A673 (cell line): ENCODE results near the gene DPYD.

Experiments
- EZH2 ChIP-seq: fragments of 200-600 bp; sonication (generic); IDR thresholded peaks from 2 replicates; pipeline ENCODE4 v1.6.1; 2017; ENCODE audit warnings: borderline replicate concordance, low read depth, mild to moderate bottlenecking, mixed read lengths, antibody characterized with exemption, low read length; ENCODE audit not compliant: poor library complexity, severe bottlenecking
- TF ChIP-seq, protein P1 (sequence below): fragments of 300-800, 200-600 bp; sonication (generic); conservative IDR thresholded peaks from 2 replicates; pipeline ENCODE4 v1.5.1; 2017; ENCODE audit warnings: low read depth, mild to moderate bottlenecking, antibody characterized with exemption, low read length, moderate library complexity, mixed read lengths

- TF ChIP-seq, protein P1, sequence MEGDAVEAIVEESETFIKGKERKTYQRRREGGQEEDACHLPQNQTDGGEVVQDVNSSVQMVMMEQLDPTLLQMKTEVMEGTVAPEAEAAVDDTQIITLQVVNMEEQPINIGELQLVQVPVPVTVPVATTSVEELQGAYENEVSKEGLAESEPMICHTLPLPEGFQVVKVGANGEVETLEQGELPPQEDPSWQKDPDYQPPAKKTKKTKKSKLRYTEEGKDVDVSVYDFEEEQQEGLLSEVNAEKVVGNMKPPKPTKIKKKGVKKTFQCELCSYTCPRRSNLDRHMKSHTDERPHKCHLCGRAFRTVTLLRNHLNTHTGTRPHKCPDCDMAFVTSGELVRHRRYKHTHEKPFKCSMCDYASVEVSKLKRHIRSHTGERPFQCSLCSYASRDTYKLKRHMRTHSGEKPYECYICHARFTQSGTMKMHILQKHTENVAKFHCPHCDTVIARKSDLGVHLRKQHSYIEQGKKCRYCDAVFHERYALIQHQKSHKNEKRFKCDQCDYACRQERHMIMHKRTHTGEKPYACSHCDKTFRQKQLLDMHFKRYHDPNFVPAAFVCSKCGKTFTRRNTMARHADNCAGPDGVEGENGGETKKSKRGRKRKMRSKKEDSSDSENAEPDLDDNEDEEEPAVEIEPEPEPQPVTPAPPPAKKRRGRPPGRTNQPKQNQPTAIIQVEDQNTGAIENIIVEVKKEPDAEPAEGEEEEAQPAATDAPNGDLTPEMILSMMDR = no peak
- no peak for TF ChIP-seq EZH2
Observed at GRCh38 chr1:97262842-97263241, 658.0 kb downstream of the DPYD start.
